Esophagus muscularis mucosa (tissue), 4 donors: ENCODE measurements around the gene OBP2B. TPM values are rescaled to one million over a fixed set of nuclear protein-coding genes. Genes with fewer than 3 reads are reported as not detected.
"Not testable (repeated sequence)": the region's sequence is repeated elsewhere in the genome, so short reads cannot be mapped to it uniquely, and the experiment has no call there.

Source experiments
- DNase-seq: peaks from one replicate; pipeline ENCODE4 v3.0.0-alpha.2; 2017; ENCODE audit errors: extremely low spot score
- H3K27ac ChIP-seq, 4 donors: fragments of 200-600 bp; sonication (generic); replicated peaks in 1 of 4; 1 replicate in 3 of 4; 2 replicates in 1 of 4; pipeline ENCODE4 v1.5.1; 2016 to 2019; ENCODE audit warnings: mild to moderate bottlenecking in 1 of 4
- H3K27me3 ChIP-seq, 4 donors: fragments of 200-600 bp; sonication (generic); one replicate each; pipeline versions ENCODE4 v1.5.1 to v1.6.0; 2016 to 2019
- H3K36me3 ChIP-seq, 4 donors: fragments of 200-600 bp; sonication (generic); one replicate each; pipeline ENCODE4 v1.5.1; 2016 to 2019
- H3K4me1 ChIP-seq, 4 donors: fragments of 200-600 bp; sonication (generic); one replicate each; pipeline ENCODE4 v1.5.1; 2016 to 2019
- H3K4me3 ChIP-seq, 4 donors: fragments of 200-600 bp; sonication (generic); 1 replicate in 2 of 4; 2 replicates in 2 of 4; pipeline ENCODE4 v1.5.1; 2016 to 2019; ENCODE audit warnings: mild to moderate bottlenecking in 4 of 4, moderate library complexity in 1 of 4
- H3K9me3 ChIP-seq, 4 donors: fragments of 200-600 bp; sonication (generic); 1 replicate in 3 of 4; 2 replicates in 1 of 4; pipeline ENCODE4 v1.5.1; 2016 to 2019
- EP300 ChIP-seq: sonication (generic); formaldehyde crosslinking; IDR thresholded peaks from one replicate; pipeline ENCODE4 v1.6.1; 2017; ENCODE audit warnings: antibody characterized with exemption
- POLR2A ChIP-seq: fragments of 450-650 bp; IDR thresholded peaks from one replicate; pipeline ENCODE4 v1.6.1; 2017; ENCODE audit warnings: antibody characterized with exemption, moderate library complexity, mild to moderate bottlenecking, low read depth
- POLR2AphosphoS5 ChIP-seq, 2 donors: sonication (generic); formaldehyde crosslinking; IDR thresholded peaks; one replicate each; pipeline ENCODE4 v1.6.1; 2017; ENCODE audit warnings: antibody characterized with exemption in 2 of 2
- WGBS: methylation state at CpG from one replicate; pipeline ENCODE4 v1.1.5; 2018; 5-methylcytosine and 5-hydroxymethylcytosine counted together
- intact Hi-C: fragments of 100-400 bp; cut with DNase I; formaldehyde crosslinking; loops from one replicate; pipeline ENCODE4 v1.15.1; 2023
- total RNA-seq, 4 donors: library from RNA; depleted of rRNA; stranded (reverse); fragments of >200 nt; gene quantifications; one replicate each; pipeline versions ENCODE4 v1.1.0 to v1.2.1, GENCODE V29; 2016
- TF ChIP-seq, protein P1 (sequence below), 3 experiments: fragments of 200-600 bp in 2 of 3; fragments of 450-650 bp in 1 of 3; sonication (generic) in 2 of 3; IDR thresholded peaks; one replicate each; pipeline ENCODE4 v1.5.1; 2017 to 2019; ENCODE audit warnings: antibody characterized with exemption in 3 of 3, mild to moderate bottlenecking in 2 of 3, moderate library complexity in 1 of 3

Gene OBP2B
- total RNA-seq, 4 donors from 2014 or later, result not detected

DNA sequence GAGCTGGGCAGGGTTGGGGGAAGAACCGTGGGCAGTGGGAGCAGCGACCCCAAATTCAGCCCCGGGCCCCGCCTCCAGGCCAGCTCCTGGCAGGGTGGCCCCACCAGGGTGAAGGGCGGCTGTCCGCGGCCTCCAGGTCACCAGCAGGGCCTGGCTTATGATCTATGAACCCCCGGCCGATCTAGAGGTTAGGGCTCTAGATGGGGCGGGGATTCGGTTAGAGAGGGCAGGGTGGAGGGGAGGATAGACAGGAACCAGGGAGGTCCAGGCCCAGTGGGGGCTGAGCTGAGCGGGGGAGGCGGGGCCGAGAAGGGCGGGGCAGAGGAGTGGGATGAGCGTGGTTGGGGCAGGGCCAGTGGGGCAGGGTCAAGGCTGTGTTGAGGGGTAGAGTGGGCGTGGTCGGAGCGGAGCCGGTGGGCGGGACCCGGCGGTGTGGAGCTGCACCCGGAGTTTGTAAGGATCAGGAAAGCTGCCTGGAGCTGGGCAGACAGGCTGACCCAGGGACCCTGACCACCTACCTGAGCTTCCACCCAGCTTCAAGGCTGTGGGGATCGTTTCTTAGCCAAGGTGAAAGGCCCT is 29.3 kb upstream of the OBP2B start:
- H3K27me3 ChIP-seq, result peaks cover 0 to 73% (median 0%) of the 10 kb centered on the region in 4 donors
- H3K4me1 ChIP-seq, result peaks cover 19 to 26% (median 21%) of the 10 kb centered on the region in 4 donors
- H3K27ac ChIP-seq, result peak overlapping the region; percentile 21 to 68 (median 47)
- intact Hi-C loops, result no loop called here
- 33% methylated on average over 19 of the region's 25 CpGs for WGBS
- DNase-seq, result no peak
- H3K4me3 ChIP-seq, result peak overlapping the region; percentile 23 to 37 (median 34)
- no peaks in the 10 kb centered on the region for H3K36me3 ChIP-seq
- TF ChIP-seq POLR2AphosphoS5 (IDR thresholded peaks at IDR 0.05) (no peak), POLR2A (no peak), EP300 (no peak)
- TF ChIP-seq, protein P1, sequence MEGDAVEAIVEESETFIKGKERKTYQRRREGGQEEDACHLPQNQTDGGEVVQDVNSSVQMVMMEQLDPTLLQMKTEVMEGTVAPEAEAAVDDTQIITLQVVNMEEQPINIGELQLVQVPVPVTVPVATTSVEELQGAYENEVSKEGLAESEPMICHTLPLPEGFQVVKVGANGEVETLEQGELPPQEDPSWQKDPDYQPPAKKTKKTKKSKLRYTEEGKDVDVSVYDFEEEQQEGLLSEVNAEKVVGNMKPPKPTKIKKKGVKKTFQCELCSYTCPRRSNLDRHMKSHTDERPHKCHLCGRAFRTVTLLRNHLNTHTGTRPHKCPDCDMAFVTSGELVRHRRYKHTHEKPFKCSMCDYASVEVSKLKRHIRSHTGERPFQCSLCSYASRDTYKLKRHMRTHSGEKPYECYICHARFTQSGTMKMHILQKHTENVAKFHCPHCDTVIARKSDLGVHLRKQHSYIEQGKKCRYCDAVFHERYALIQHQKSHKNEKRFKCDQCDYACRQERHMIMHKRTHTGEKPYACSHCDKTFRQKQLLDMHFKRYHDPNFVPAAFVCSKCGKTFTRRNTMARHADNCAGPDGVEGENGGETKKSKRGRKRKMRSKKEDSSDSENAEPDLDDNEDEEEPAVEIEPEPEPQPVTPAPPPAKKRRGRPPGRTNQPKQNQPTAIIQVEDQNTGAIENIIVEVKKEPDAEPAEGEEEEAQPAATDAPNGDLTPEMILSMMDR (IDR thresholded peaks at IDR 0.05), result no peak
- H3K9me3 ChIP-seq, result no peaks in the 10 kb centered on the region

DNA sequence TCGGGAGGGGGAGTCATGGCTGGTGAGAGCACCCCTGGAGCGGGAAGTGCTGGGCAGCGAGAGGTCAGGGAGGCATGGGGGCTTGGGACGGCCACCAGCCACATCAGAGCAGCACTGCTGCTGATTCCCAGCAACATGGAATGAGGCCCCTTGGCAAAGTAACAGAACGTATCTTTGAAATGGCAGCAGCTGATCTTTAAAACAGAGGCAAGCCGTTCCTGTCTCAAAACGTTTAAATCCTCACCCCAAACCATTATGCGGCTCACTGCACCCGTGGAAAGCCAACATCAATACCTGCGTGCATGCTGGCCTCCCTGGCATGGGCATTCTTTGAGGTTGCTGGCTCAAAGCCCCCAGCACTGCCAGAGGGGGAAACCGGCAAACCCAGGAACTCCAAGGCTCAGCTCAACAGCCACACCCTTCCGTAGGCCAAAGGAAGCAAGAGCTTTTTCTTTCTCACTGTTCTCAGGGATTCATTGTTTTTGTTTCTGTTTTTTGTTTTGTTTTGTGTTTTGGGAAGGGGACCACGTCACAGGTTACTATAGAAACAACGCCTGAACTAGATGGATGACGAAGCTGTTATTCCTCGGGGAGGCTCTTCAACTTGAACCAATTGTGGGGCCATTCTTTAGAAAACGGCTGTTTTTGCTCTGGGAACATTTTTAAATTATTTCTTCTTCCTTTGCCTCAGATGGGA is 28.1 kb upstream of the OBP2B start:
- intact Hi-C loops, result no loop called here
- DNase-seq, result no peak

DNA sequence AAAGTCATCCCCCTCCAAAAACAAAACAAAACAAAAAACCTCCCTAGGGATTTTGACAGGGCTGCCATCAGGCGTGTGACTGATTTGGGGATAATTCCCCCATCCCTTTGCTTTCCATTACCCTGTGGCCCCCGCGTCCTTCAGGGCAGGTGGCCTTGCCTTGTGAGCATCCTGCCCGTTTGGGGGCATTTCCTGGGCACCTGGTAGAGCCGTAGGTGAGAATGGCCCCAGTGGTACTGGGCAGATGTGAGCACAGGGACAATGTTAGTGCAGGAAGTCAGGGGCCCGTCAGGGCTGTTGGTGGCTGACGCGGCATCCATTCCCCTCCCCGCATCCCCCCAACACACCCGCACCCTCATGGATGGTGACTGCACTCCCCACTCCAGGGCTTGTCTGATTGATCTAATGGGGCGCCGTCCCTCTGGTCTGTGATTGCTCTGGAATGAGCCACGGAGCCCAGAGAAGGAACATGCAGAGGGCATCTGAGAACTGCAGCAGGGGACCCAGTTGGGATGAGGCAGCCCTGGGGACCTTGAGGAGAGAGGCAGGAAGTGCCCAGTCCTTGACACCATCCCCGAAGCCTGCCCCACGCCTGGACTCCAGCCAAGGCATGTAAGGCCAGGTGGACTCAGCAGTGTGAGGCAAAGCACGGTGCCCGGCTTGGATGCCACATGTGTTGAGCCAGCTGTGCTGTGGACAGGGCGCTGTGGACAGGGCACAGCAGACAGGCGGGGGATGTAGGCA is 27.4 kb upstream of the OBP2B start:
- DNase-seq, H3K4me3 ChIP-seq, H3K9me3 ChIP-seq, intact Hi-C loops, H3K36me3 ChIP-seq: not testable (repeated sequence)
- peaks cover 19 to 26% (median 21%) of the 10 kb centered on the region in 4 donors for H3K4me1 ChIP-seq
- peaks cover 0 to 63% (median 0%) of the 10 kb centered on the region in 4 donors for H3K27me3 ChIP-seq
- 82% methylated on average over 13 of the region's 19 CpGs for WGBS
- H3K27ac ChIP-seq, result peak overlapping the region; percentile 25 to 59 (median 43)

More for the DNA sequence above, 28.1 kb upstream of the OBP2B start:
- H3K36me3 ChIP-seq, result no peaks in the 10 kb centered on the region
- H3K27me3 ChIP-seq, result peaks cover 0 to 68% (median 0%) of the 10 kb centered on the region in 4 donors
- no peak overlapping the region for H3K4me3 ChIP-seq
- peaks cover 19 to 26% (median 21%) of the 10 kb centered on the region in 4 donors for H3K4me1 ChIP-seq
- H3K9me3 ChIP-seq, result no peaks in the 10 kb centered on the region
- TF ChIP-seq POLR2AphosphoS5 (IDR thresholded peaks at IDR 0.05) (no peak), EP300 (no peak), POLR2A (no peak)
- H3K27ac ChIP-seq, result peak overlapping the region; percentile 38 to 68 (median 50)
- 58% methylated on average over 16 of the region's 17 CpGs for WGBS

- Histone ChIP-seq H3K27me3 (peaks cover 0 to 56% (median 0%) of the 10 kb centered on the region in 4 donors), H3K27ac (no peak overlapping the region), H3K4me1 (peaks cover 19 to 26% (median 21%) of the 10 kb centered on the region in 4 donors), H3K4me3 (no peak overlapping the region), H3K36me3 (no peaks in the 10 kb centered on the region), H3K9me3 (no peaks in the 10 kb centered on the region)
- no peak for TF ChIP-seq POLR2AphosphoS5 (IDR thresholded peaks at IDR 0.05)
- no peak for TF ChIP-seq POLR2A
- no peak for TF ChIP-seq EP300
- TF ChIP-seq, protein P1 (IDR thresholded peaks at IDR 0.05), result no peak
- WGBS, result 83% methylated on average over 11 of the region's 11 CpGs
- intact Hi-C loops, result no loop called here
- no peak for DNase-seq
Measured at GRCh38 chr9:133235549-133236222, 26.6 kb upstream of the OBP2B start.

DNA sequence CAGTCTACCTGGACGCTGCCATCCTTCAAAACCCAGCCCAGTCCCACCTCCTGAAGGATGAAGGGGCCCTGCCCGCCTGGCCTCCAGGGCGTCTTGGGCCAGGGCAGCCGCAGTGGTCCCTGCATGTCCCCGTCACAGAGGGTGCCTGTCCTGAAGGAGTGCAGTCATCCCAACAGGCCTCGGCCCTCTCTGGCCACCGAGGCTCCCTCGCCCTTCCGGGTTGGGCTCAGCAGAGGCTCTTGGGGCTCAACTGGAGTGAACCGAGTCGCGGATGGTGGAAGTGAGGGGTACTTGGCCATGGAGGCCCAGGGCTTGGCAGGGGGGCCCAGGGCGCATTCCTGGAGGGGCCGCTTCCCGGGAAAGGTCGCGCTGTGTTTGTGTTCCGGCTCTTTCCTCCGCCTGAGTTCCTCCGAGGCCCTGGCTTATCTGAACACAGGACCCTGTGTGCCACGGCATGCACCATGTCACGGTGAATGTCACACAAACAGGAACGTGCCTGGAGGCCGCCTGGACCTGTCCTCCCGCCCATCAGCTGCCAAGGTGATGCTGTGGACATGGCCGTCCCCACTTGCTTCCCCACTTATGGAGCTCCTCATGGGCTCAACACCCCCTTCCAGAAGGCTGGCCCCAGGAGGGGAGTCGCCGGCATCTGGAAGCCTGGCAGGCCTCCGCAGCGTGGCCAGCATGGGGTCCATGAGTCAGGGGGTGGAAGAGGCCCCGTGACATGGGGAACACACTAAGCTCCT is 25.7 kb upstream of the OBP2B start:
- H3K27ac ChIP-seq, result peak overlapping the region in 1 of 4 donors; percentile 18
- no peak for DNase-seq
- 88% methylated on average over 19 of the region's 31 CpGs for WGBS
- intact Hi-C loops, result no loop called here
- H3K9me3 ChIP-seq, result no peaks in the 10 kb centered on the region
- H3K36me3 ChIP-seq, result no peaks in the 10 kb centered on the region
- TF ChIP-seq EP300 (no peak), POLR2A (no peak), POLR2AphosphoS5 (IDR thresholded peaks at IDR 0.05) (no peak)
- TF ChIP-seq, protein P1 (IDR thresholded peaks at IDR 0.05), result no peak
- peaks cover 0 to 46% (median 0%) of the 10 kb centered on the region in 4 donors for H3K27me3 ChIP-seq
- H3K4me1 ChIP-seq, result peaks cover 19 to 26% (median 21%) of the 10 kb centered on the region in 4 donors
- H3K4me3 ChIP-seq, result no peak overlapping the region
